GM06990 (cell line): ENCODE results near the gene TXNDC2.

Experiments
- DNase-seq: peaks from one replicate; pipeline ENCODE4 v3.0.0-alpha.2; 2011; ENCODE audit not compliant: insufficient read length; ENCODE audit errors: extremely low read depth
- H3K27me3 ChIP-seq: replicated peaks from 2 replicates; pipeline ENCODE4 v1.6.0; 2011; ENCODE audit warnings: low read length; ENCODE audit not compliant: control insufficient read depth, insufficient read depth
- H3K36me3 ChIP-seq: 2 replicates; pipeline ENCODE4 v1.5.1; 2011; ENCODE audit warnings: low read length; ENCODE audit not compliant: control insufficient read depth, insufficient read depth
- H3K4me3 ChIP-seq: replicated peaks from 2 replicates; pipeline ENCODE4 v1.5.1; 2011; ENCODE audit warnings: low read depth, mild to moderate bottlenecking, control low read depth, low read length
- TF ChIP-seq, protein P1 (sequence below): IDR thresholded peaks from 2 replicates; pipeline ENCODE4 v1.5.1; 2011; ENCODE audit warnings: low read length, control low read depth, mild to moderate bottlenecking, inconsistent platforms; ENCODE audit not compliant: insufficient read depth, poor library complexity, severe bottlenecking

The TXNDC2 gene

DNA sequence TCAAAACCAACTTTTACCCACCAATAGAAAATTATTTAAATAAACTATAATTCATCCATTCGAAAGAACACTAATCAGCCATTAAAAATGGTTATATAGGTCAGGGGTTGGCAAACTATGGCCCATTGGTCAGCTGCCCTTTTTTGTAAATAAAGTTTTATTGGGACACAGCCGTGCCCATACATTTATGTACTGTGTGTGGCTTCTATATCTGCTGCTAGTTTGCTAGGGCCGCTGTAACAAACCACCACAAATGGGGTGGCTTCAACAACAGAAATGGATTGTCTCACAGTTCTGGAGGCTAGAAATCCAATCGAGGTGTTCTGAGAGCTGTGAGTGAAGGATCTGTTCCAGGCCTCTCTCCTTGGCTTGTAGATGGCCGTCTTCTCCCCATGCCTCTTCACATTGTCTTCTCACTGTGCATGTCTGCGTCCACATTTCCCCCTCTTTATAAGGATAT lies 7.0 kb upstream of the TXNDC2 start:
- H3K27me3 ChIP-seq: no peaks in the 10 kb centered on the region
- no peak for DNase-seq
- TF ChIP-seq, protein P1, sequence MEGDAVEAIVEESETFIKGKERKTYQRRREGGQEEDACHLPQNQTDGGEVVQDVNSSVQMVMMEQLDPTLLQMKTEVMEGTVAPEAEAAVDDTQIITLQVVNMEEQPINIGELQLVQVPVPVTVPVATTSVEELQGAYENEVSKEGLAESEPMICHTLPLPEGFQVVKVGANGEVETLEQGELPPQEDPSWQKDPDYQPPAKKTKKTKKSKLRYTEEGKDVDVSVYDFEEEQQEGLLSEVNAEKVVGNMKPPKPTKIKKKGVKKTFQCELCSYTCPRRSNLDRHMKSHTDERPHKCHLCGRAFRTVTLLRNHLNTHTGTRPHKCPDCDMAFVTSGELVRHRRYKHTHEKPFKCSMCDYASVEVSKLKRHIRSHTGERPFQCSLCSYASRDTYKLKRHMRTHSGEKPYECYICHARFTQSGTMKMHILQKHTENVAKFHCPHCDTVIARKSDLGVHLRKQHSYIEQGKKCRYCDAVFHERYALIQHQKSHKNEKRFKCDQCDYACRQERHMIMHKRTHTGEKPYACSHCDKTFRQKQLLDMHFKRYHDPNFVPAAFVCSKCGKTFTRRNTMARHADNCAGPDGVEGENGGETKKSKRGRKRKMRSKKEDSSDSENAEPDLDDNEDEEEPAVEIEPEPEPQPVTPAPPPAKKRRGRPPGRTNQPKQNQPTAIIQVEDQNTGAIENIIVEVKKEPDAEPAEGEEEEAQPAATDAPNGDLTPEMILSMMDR: no peak
- no peaks in the 10 kb centered on the region for H3K36me3 ChIP-seq
- no peak overlapping the region for H3K4me3 ChIP-seq

DNA sequence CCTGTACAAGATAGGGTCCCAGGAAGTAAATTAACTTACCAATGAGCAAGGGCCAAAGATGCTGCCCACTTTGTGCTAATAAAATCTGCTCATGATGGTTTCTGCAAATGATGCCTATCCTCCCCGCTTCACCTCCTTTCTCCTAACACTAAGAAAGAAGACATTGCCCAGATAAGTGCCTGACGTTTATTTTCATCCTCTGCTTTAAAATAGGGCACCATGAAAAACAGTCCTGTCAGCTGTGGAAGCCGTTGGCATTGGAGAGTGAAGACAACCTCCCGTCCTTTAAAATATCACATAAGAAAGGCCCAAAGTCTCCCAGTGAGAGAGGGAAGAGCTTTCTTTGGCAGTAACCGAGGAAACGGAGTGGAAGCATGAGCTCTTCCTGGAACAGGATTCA lies 1.7 kb upstream of the TXNDC2 start:
- Histone ChIP-seq H3K4me3 (no peak overlapping the region), H3K36me3 (no peaks in the 10 kb centered on the region), H3K27me3 (no peaks in the 10 kb centered on the region)
- DNase-seq: no peak
- TF ChIP-seq, protein P1: no peak

DNA sequence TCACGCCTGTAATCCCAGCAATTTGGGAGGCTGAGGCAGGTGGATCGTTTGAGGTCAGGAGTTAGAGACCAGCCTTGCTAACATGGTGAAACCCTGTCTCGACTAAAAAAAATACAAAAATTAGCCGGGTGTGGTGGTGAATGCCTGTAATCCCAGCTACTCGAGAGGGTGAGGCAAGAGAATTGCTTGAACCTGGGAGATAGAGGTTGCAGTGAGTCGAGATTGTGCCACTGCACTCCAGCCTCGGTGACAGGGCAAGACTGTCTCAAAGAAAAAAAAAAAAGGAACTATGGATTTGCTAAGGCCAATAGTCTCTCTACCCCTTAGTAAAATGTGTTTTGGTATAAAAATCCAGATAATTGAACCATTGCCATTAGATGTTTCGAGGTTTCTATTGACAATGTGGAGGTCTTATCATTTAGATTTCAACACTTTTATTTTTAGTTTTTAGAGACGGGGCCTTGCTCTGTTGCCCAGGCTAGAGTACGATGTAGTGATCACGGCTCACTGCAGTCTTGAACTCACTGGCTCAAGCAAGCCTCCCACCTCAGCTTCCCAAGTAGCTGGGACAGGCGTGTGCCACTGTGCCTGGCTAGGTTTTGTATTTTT lies 1.1 kb upstream of the TXNDC2 start:
- Histone ChIP-seq H3K36me3 (no peaks in the 10 kb centered on the region), H3K4me3 (no peak overlapping the region), H3K27me3 (no peaks in the 10 kb centered on the region)
- no peak for DNase-seq
- TF ChIP-seq, protein P1: no peak

DNA sequence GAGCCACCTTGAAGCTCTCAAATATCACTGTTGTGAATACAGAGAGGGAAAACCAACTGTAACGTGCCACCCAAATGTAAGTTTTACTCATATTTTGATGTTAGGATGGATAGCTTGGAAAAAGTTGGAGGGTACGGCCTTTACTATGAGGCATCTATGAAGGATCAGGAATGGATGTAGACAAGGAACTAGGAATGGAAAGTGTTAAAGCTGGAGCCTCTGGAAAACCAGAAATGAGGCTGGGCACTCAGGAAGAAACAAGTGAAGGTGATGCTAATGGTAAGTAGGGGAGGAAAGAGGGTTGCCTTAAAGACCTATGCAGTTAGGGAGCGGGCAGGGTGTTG lies 204 bp downstream of the TXNDC2 start:
- no peaks in the 10 kb centered on the region for H3K27me3 ChIP-seq
- H3K36me3 ChIP-seq: no peaks in the 10 kb centered on the region
- TF ChIP-seq, protein P1: no peak
- DNase-seq: no peak
- no peak overlapping the region for H3K4me3 ChIP-seq

DNA sequence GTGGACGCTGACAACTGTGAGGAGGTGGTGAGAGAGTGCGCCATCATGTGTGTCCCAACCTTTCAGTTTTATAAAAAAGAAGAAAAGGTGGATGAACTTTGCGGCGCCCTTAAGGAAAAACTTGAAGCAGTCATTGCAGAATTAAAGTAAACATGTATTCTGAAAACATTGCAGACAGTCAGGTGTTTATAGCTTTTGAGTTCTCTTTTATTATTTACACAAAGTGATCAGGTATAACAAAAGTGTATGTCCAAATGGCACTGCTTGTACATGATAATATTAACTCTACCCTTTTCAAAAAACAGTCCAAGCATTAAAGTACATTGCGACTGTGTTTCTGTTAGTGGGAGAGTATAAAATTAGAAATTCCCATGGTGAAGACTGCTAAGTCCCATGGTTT lies 2.2 kb downstream of the TXNDC2 start:
- Histone ChIP-seq H3K27me3 (no peaks in the 10 kb centered on the region), H3K4me3 (no peak overlapping the region), H3K36me3 (no peaks in the 10 kb centered on the region)
- no peak for DNase-seq
- TF ChIP-seq, protein P1: no peak

DNA sequence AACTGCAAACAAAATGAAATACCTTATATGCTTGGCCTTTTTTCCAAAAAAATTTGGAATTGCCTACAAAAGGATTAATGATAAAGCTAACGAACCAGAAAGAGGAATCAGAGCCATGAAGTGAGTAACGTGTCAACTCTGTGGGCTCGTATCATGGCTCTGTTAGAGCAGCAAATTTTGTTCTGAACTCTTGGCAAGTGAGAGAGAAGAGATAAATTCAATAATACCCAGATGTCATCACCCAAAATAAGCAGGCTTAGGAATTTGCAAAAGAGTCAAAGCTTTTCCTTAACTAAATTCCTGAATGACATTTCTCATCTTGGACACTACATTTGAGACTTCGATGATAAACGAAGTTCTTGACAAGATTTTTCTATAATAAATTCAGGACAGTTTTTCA lies 4.4 kb downstream of the TXNDC2 start:
- no peaks in the 10 kb centered on the region for H3K36me3 ChIP-seq
- no peak overlapping the region for H3K4me3 ChIP-seq
- DNase-seq: no peak
- TF ChIP-seq, protein P1: no peak
- no peaks in the 10 kb centered on the region for H3K27me3 ChIP-seq
